HG02623 (cell line): ENCODE measurements around the gene NUP42.
"Not testable (repeated sequence)": the region's sequence is repeated elsewhere in the genome, so short reads cannot be mapped to it uniquely, and the experiment has no call there.

Experiments
- ATAC-seq: cut with Tn5 transposase; IDR thresholded peaks from one replicate; pipeline ENCODE4 v1.9.1; 2021; ENCODE audit warnings: moderate library complexity; ENCODE audit not compliant: unreplicated experiment

NUP42 gene

DNA sequence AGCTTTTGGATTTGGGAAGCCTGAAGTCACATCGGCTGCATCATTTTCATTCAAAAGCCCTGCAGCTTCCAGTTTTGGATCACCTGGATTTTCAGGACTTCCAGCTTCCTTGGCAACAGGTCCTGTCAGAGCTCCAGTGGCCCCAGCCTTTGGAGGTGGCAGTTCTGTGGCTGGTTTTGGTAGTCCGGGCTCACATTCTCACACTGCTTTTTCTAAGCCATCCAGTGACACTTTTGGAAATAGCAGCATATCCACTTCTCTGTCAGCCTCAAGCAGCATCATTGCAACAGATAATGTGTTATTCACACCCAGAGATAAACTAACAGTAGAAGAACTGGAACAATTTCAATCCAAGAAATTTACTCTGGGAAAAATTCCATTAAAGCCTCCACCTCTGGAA is 18.5 kb downstream of the NUP42 start:
- no peak for ATAC-seq

DNA sequence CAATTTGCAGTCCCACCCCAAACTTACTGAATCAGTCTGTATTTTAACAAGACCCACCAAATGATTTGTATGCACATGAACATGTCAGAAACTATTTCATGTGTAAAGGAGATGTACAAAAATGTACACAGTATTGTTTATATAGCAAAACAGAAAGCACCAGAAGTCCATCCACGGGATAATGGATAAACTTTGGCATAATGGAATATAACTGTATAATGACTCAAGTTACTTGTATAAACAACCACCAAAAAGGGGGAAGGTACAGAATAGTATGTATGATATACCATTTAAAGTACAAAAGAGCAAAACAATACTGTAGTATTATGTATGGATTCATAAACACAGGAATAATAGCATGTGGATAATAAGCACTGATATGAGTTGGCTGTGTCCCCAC is 22.4 kb downstream of the NUP42 start:
- no peak for ATAC-seq

DNA sequence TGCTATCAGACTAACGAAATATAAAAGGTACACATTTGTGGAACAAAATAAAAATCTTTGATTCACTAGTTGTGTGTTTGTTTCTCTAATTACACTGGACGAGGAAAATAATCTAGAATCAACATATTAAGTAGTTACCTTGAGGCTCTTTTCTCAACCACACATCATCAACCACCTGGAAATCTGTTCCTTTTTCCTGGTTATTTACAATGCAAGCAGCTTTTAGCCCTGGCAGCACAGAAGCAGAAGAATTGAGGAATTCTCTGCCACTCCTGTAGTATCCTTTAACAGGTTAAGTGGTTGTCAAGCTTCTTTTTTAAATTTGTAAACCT is 23.7 kb downstream of the NUP42 start:
- no peak for ATAC-seq

DNA sequence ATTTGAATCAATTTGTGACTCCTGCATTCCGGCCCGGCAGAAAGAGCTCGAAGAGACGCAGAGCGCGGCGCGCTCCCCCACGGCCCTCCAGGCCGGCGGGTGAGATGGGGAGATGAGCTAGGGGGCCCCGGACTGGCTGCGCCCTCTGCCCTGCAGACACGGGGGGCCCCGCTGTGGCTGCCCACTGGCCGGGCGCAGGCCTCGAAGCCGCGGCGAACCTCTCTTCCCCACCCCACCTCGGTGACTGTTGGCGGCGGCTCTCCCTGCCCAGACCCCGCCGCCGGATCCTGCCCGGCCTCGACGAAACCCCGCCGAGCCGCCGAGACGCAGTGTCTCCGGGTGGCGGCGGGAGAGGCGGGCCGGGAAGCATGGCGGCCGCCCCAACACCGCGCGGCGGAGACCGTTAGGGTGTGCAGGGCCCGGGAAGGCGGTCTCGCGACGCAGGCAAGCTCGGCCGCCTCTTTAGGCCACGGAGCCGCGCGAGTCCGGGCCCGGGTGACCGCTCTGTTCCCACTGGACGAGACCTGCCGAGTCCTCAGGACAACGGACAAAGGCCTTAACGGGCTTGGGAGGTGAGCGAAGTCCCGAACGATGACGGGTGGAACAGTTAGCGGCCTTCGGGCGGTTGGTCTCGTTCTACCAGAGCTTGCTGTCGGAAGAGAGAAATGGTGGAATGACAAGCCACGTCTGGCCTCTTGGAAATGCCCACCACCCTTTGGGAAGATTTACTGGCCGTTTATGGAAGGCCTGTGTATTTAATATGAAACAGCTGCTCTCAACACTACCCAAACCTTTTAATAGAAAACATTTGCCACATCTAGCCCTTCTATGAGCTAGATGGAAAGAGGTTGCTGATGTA is 24.3 kb downstream of the NUP42 start:
- ATAC-seq: peak; percentile 43

DNA sequence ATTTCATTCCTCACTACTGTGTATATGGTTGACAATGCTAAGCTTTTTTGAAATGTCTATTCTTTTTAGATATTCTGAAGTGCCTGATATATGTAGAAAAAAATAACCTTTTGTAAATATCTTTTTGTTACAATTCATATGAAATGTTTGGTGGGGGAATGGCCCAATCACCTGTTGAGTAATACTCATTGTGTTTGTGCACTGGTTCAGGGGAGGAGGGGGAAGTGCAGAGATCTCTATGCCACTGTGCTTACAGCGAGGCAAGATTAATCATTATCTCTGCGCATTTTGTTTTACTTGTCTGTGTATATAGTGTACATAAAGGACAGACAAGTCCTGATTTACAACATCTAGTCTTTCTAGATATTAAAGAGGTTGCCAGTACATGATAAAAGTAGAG is 25.2 kb downstream of the NUP42 start:
- ATAC-seq: no peak

DNA sequence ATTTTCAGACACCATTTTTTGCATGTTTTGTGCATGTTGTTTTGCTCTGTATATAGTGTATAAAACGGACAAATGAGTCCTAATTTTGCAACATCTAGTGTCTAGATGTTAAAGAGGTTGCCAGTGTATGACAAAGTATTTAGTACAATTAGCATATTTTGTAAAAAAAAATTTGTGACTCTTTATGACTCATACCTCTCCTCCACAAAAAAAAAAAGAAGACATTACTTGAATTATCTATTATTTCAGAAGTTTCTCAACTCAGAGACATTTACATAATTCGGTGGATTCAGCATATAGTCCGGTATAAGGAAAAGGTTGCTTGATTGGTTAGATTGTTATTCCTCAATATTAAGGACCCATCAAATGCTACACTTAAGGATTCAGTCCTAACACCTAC is 26.0 kb downstream of the NUP42 start:
- no peak for ATAC-seq

DNA sequence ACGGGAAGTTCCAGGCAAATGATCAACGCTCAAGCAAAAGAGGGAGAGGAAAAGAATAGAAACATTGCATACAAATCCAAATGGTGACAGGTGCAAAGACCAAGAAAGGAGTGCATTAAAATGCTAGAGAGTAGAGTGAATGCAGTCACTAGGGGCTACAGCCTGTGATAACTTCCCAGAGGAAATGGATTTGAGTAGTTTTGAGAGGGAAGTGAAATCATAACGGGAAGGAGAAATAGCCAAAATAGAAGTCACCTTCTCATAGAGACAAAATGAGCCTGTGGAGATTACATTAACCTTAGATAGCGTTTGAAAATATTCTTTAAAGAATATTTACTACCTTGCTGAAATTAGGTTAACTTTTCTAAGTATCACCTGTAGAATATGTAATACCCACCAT is 26.5 kb downstream of the NUP42 start:
- no peak for ATAC-seq

DNA sequence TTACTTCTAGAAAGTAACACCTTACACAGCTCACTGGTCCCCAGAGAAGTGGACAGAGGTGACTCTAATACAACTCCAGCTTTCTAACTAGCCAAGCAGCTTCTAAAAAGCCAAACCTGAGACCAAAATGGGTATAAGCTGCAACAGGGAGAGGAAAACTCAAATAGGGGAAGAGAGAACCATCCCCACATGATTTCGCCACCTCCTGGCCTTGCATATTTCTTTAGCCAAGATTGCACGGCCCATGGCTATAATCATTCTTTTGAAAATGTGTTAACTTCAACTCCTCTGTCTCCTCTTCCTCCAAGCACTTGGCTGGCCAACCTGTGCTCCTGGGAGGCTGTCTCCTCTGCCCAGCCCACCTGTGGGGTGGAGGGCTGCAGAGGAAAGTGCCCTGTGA is 28.7 kb downstream of the NUP42 start:
- no peak for ATAC-seq

DNA sequence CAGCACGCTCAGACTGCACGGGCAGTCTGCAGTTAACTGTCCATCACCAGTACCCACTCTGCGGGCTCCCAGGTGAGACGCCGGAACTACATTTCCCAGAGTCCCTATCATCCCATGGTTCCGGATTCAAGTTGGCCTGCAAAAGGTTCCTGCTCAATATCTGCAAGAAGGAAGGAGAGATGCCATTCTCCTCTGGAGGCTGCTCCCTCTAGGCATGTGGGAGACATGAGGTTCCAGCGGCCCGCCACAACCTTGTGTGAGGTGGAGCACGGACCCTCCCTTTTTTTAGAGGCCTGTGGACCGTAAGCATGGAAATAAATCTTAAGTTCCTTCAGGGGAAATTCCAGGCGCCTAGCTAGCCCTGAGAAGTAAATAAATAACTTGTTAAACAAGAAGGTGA is 29.7 kb downstream of the NUP42 start:
- no peak for ATAC-seq

DNA sequence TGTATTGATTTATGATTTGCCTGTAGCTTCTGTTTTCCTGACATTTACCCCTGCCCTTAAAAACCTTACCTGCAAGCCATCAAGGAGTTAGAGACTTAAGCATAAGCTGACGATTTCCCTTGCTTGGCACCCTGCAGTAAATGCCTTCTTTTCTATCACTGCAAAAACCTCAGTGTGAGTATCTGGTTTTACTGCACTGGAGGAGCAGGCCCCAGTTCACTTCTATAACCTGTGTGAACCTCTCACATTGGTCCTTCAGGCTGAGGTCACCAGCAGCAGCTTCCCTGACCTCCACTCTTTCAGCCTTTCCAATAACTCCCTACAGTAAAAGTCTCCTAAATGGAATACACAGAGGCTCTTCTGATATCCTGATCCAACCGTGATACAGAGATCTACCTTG is 30.5 kb downstream of the NUP42 start:
- ATAC-seq: no peak

DNA sequence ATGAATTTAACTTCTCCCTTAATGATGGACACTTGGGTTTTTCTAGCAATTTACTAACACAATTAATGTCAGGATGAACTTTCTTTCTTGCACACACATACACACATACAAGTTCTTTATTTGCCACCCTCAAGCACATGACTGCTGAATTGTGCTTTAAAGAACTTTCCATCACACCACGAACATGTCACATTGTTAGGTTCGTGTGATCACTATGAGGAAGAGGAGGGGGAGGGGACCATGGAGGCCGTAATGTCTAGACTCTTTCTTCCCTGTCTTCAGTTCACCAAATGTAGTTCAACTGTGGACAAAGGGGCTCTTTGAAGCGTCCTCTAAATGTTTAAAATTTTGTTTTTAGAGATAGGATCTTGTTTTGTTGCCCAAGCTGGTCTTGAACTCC is 31.0 kb downstream of the NUP42 start:
- ATAC-seq: no peak

DNA sequence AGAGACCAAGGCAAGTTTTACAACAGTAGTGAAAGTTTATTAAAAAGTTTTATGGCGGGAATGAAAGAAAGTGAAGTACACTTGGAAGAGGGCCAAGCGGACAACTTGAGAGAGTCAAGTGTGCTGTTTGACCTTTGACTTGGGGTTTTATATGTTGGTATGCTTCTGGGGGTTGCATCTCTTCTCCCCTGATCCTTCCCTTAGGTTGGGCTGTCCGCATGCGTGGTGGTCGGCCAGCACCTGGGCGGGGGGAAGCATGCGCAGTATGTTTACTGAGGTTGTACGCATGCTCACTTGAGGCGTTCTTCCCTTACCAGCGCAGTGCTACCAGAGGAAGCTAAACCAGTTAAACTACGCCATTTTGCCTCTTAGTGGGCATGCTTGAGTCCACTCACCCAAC is 31.9 kb downstream of the NUP42 start:
- ATAC-seq: no peak

DNA sequence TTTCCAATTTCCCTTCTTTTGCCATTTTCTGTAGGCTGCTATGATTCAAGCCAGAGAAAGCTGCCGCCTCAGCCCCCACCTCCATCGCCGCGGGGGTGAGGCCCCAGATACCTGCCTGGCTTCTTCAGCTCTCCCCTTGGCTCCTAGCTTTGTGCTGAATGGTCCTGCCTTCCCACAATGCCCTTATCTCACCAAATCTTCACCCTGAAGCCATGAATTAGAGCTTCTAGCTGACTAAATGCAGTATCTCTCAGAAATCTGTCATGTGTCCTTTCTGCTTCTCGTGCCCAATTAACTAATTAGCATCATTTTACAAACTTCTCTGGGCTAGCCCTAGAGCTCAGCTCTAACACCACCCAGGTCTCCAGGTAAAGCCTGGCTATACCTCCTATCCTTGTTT is 32.6 kb downstream of the NUP42 start:
- ATAC-seq: no peak

DNA sequence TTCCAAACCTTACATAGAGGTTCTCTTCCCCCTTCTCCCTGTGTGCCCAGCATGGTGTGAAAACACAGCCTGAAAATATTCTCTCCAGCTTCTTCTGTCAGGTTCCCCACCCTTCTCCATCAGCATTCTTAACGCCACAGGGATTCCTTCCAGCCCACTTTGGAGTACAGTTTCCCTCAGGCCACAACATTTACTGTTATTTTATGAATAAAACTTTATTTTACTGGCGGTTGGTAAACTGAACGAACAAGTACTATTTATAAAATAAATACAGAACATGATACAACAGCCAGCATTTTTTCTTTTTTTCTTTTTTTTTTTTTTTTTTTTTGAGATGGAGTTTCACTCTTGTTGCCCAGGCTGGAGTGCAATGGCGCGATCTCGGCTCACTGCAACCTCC is 33.1 kb downstream of the NUP42 start:
- no peak for ATAC-seq

DNA sequence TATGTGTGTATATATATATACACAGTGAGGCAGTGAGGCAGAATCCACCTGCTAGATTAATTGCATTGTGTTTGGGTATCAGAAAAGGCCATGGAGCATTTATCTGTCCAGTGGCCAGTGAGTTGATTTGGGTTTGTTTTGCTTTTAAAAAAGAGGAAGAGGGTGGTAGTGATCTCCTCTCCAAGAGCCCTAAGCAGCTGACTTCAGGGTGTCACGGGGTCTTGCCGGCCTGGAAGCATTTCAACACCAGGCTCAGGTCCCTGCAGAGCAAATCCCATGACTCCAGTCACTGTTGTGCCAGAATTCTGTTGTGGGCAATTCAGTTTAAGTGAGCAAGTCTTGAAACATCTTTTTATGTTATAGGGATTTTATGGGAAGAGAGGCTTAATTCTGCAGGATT is 34.2 kb downstream of the NUP42 start:
- ATAC-seq: no peak

DNA sequence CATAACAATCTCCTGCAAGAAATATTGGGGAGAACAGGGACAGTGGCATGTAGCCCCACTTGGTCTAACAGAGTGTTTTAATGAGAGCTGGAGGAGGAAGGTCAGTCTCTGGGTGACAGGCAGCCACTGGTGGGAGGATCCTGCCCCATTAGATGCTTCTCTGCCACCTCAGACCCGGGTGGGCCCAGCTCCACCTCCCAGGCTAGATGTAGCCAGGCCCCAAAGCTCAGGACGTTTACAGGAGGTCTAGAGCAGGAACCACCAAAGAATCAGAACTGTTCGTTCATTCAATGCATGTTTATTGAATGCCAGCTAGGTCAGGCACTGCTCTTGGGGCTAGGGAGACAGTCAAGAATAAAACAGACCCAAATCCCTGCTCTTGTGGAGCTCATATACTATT is 36.3 kb downstream of the NUP42 start:
- no peak for ATAC-seq

DNA sequence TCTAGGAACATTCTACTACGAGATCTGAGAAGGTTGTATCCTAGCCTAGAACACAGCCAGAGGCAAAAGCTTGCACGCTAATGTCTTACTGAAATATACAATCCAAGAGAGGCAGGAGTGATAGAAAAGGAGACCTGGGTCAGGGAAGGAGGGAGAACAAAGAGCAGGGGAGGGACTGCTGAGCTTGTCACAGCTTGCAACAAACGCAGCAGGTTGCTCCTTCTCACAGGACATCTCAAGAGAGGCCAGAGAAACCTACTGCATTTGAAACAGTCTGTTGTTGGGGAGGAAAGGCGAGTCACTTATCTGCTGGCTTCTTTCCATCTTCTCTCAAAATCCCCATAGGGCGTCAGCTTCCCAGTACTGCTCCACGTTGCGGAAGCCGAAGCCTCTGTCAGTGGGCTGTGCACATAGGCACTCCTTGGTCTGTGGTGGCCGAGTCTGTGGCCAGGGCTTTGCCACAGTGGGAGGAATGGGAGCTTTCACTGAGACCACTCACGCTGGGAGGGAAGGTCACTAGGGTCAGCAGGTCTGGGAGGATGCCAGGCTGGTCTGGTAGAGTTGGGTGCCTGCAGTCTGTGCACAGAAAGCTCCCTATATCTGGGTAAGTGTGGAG is 39.0 kb downstream of the NUP42 start:
- ATAC-seq: no peak

DNA sequence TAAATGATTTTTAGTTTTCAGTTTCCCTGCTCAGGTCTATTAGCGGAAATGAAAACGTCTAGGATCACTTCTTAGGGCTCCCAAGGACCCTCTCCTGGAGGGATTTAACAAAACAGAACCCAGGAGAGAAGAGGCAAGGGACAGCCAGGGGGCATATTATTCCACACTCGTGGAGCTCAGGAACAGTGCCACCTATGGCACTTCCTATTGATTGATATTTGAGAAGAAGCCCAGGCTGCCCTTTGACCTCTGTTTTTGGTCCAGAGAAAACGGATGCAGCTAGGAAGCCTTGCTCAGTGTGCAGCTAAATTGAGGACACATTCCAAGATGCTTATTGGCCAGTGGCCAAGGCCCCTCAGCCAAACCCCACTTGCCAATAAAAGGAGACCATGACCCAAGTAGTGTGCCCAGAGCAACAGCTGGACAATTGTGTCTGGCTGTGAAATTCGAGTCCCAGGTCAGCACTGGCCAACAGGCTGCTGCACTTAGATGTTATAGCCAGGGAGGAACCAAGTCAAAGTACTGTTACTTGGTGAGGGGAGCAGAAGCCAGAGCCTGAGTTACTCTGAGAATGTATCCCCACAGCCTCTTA is 40.7 kb downstream of the NUP42 start:
- ATAC-seq: no peak

DNA sequence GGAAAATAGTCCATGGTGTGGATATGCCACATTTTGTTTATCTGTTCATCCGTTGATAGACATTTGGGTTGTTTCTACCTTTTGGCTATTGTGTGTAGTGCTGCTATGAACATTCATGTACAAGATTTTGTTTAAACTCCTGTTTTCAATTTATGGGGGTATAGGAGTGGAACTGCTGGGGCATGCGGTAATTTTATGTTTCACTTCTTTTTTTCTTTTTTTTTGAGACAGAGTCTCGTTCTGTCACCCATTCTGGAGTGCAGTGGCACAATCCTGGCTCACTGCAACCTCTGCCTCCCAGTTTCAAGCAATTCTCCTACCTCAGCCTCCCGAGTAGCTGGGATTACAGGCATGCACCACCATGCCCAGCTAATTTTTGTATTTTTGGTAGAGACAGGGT is 42.5 kb downstream of the NUP42 start:
- ATAC-seq: not testable (repeated sequence)

DNA sequence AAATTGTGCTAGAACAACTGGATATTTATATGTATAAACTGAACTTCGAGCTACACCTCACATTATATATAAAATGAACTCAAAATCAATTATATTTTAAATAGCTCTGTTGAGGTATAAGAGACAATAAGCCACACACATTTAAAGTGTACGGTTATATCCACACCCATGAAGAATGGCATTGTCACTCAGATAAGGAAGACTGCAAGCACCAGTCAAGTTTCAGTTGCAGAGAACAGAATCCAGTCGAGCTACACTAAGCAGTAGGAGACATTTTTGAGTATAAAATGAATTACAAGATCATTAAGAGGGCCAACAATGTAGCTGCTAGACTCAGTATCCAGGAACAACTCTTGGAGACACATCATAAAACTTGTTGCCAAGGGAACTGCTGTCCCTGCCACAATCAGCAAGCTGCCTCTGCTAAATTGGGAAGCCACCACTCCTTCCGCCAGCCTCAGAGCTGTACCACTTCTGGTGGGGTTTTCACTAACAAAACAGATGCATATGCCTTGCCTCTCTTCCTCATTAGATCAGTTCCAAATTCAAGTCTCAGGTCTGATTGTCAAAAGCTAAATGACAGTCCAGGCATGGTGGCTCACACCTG is 45.1 kb downstream of the NUP42 start:
- ATAC-seq: no peak

DNA sequence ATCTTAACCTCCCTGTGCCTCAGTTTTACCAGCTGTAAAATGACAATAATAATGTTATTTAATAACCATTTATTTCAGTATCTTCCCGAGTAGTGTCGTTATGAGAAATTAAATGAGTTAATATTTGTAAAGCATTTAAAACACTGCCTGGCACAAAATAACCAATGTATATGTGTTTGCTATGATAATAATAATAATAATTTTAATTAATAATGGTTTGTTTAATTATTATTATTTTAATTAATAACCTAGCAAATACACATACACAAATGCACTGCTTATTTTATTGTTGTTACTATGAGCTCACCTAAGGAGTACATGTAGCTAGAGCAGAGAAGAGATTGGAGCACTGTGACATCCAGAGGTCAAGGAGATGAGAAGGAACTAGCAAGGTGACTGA is 46.6 kb downstream of the NUP42 start:
- ATAC-seq: no peak

DNA sequence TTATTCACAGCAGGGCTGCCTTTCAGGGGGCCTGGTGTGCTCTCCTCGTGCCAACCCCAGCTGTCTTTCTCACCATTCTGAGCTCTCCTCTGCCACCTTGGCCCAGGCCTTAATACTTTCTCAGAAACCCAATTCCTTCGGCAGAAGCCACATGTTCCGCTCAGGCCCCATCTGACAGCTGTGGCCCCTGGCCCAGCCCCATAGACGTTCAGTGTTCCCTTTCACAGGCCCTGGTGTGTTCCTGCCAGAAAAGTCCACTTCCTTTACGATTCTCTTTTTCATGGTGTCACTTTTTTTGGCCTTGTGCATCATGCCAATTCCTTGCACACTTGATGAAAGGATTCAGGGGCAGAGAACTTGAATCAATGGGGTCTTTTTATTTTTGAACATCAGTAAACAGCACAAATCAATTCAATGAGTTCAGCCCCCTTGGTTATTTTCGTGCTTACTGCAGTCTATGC is 48.8 kb downstream of the NUP42 start:
- no peak for ATAC-seq
